Smooth muscle cell (in vitro differentiated cells): ENCODE results near the gene RPL36A. TPM values are rescaled to one million over a fixed set of nuclear protein-coding genes. Genes with fewer than 3 reads are reported as not detected.

Experiments
- DNase-seq: peaks from one replicate; lab custom pipeline; 2025; ENCODE audit not compliant: unreplicated experiment; lab: John Stamatoyannopoulos, UW
- H2AFZ ChIP-seq: fragments of 200-600 bp; sonication (generic); 2 replicates; pipeline ENCODE4 v1.6.0; 2016; ENCODE audit warnings: antibody characterized with exemption, low read depth, mild to moderate bottlenecking
- H3F3A ChIP-seq: fragments of 200-600 bp; sonication (generic); 2 replicates; pipeline ENCODE4 v1.6.0; 2017; ENCODE audit warnings: antibody characterized with exemption, low read depth
- H3K27ac ChIP-seq: fragments of 200-600 bp; sonication (generic); 2 replicates; pipeline ENCODE4 v1.5.1; 2016; ENCODE audit warnings: low read depth, mild to moderate bottlenecking
- H3K27me3 ChIP-seq: fragments of 200-600 bp; sonication (generic); 2 replicates; pipeline ENCODE4 v1.6.1; 2016; ENCODE audit warnings: low read depth, mild to moderate bottlenecking
- H3K36me3 ChIP-seq: fragments of 200-600 bp; sonication (generic); 2 replicates; pipeline ENCODE4 v1.5.1; 2016; ENCODE audit warnings: low read depth
- H3K4me1 ChIP-seq: fragments of 200-600 bp; sonication (generic); 2 replicates; pipeline ENCODE4 v1.5.1; 2016; ENCODE audit warnings: low read depth
- H3K4me2 ChIP-seq: fragments of 200-600 bp; sonication (generic); 2 replicates; pipeline ENCODE4 v1.6.0; 2016; ENCODE audit warnings: mild to moderate bottlenecking
- H3K4me3 ChIP-seq: fragments of 200-600 bp; sonication (generic); 2 replicates; pipeline ENCODE4 v1.5.1; 2016; ENCODE audit warnings: mild to moderate bottlenecking
- H3K79me2 ChIP-seq: fragments of 200-600 bp; sonication (generic); 2 replicates; pipeline ENCODE4 v1.6.0; 2016; ENCODE audit warnings: low read depth, mild to moderate bottlenecking
- H3K9ac ChIP-seq: fragments of 200-600 bp; sonication (generic); 2 replicates; pipeline ENCODE4 v1.6.0; 2016; ENCODE audit warnings: low read depth
- H3K9me3 ChIP-seq: fragments of 200-600 bp; sonication (generic); replicated peaks from 2 replicates; pipeline ENCODE4 v1.5.1; 2016; ENCODE audit warnings: low read depth
- H4K20me1 ChIP-seq: fragments of 200-600 bp; sonication (generic); 2 replicates; pipeline ENCODE4 v1.6.0; 2016; ENCODE audit warnings: low read depth
- CTCF ChIP-seq: fragments of 200-600 bp; sonication (generic); IDR thresholded peaks from 2 replicates; pipeline ENCODE4 v1.5.1; 2017; ENCODE audit warnings: borderline replicate concordance, mild to moderate bottlenecking, antibody characterized with exemption; ENCODE audit not compliant: insufficient read depth, poor library complexity, severe bottlenecking
- WGBS: methylation state at CpG from one replicate; pipeline ENCODE4 v1.1.7; 2016; ENCODE audit warnings: low lambda C conversion rate; 5-methylcytosine and 5-hydroxymethylcytosine counted together
- polyA plus RNA-seq: library from polyadenylated mRNA; unstranded; fragments of >200 nt; fragmentation: Nextera tagmentation; extraction: Ambion mirVana; gene quantifications from 2 replicates; pipeline ENCODE4 v1.2.1, GENCODE V29; 2016
- total RNA-seq: library from RNA; depleted of rRNA; stranded (reverse); fragments of >200 nt; gene quantifications from 2 replicates; pipeline ENCODE4 v1.2.3, GENCODE V29; 2014

RPL36A gene
- total and polyA plus RNA-seq, 2 experiments from 2014 or later, result 301 to 3,414 TPM

- Histone ChIP-seq H3F3A (no peaks in the 10 kb centered on the region), H4K20me1 (peaks cover 6% of the 10 kb centered on the region), H3K36me3 (no peaks in the 10 kb centered on the region), H3K27ac (peak overlapping the region; percentile 84), H3K4me1 (peaks cover 9% of the 10 kb centered on the region), H3K9ac (no peak overlapping the region), H2AFZ (peak overlapping the region; percentile 28), H3K79me2 (peaks cover 5% of the 10 kb centered on the region), H3K27me3 (no peaks in the 10 kb centered on the region), H3K4me3 (no peak overlapping the region), H3K9me3 (peaks cover 3% of the 10 kb centered on the region), H3K4me2 (peak overlapping the region; percentile 84)
- DNase-seq, result peak; percentile 0
- TF ChIP-seq CTCF, result no peak
- WGBS, result 76% methylated on average over 7 of the region's 7 CpGs
Observed at GRCh38 chrX:101416691-101417090, 25.9 kb downstream of the RPL36A start.

GRCh38 chrX:101417190-101417589, 26.4 kb downstream of the RPL36A start:
- Histone ChIP-seq H3K27me3 (no peaks in the 10 kb centered on the region), H3K79me2 (no peaks in the 10 kb centered on the region), H4K20me1 (peaks cover 6% of the 10 kb centered on the region), H3K4me3 (peak overlapping the region; percentile 59), H3F3A (no peaks in the 10 kb centered on the region), H3K9ac (no peak overlapping the region), H3K27ac (peak overlapping the region; percentile 84), H3K4me1 (peaks cover 9% of the 10 kb centered on the region), H3K36me3 (no peaks in the 10 kb centered on the region), H2AFZ (peak overlapping the region; percentile 28), H3K9me3 (peaks cover 3% of the 10 kb centered on the region), H3K4me2 (peak overlapping the region; percentile 84)
- TF ChIP-seq CTCF, result no peak
- WGBS, result 37% methylated on average over 4 of the region's 4 CpGs
- no peak for DNase-seq

GRCh38 chrX:101417981-101418841, 27.4 kb downstream of the RPL36A start:
- peak overlapping the region; percentile 59 for H3K4me3 ChIP-seq
- H3K9me3 ChIP-seq, result peaks cover 3% of the 10 kb centered on the region
- 43% methylated on average over 54 of the region's 56 CpGs for WGBS
- no peaks in the 10 kb centered on the region for H3F3A ChIP-seq
- H3K27me3 ChIP-seq, result no peaks in the 10 kb centered on the region
- H3K79me2 ChIP-seq, result no peaks in the 10 kb centered on the region
- peak overlapping the region; percentile 28 for H2AFZ ChIP-seq
- H4K20me1 ChIP-seq, result no peaks in the 10 kb centered on the region
- peak; percentile 6 for DNase-seq
- H3K36me3 ChIP-seq, result no peaks in the 10 kb centered on the region
- no peak for TF ChIP-seq CTCF
- peak overlapping the region; percentile 91 for H3K9ac ChIP-seq
- H3K4me2 ChIP-seq, result peak overlapping the region; percentile 84
- peak overlapping the region; percentile 84 for H3K27ac ChIP-seq
- H3K4me1 ChIP-seq, result peaks cover 9% of the 10 kb centered on the region
